GM21423 (cell line): ENCODE data around the gene HTRA3.

Source experiments
- ATAC-seq: cut with Tn5 transposase; IDR thresholded peaks from one replicate; pipeline ENCODE4 v1.9.1; 2021; ENCODE audit warnings: mild to moderate bottlenecking, moderate library complexity; ENCODE audit not compliant: unreplicated experiment

Gene HTRA3

DNA sequence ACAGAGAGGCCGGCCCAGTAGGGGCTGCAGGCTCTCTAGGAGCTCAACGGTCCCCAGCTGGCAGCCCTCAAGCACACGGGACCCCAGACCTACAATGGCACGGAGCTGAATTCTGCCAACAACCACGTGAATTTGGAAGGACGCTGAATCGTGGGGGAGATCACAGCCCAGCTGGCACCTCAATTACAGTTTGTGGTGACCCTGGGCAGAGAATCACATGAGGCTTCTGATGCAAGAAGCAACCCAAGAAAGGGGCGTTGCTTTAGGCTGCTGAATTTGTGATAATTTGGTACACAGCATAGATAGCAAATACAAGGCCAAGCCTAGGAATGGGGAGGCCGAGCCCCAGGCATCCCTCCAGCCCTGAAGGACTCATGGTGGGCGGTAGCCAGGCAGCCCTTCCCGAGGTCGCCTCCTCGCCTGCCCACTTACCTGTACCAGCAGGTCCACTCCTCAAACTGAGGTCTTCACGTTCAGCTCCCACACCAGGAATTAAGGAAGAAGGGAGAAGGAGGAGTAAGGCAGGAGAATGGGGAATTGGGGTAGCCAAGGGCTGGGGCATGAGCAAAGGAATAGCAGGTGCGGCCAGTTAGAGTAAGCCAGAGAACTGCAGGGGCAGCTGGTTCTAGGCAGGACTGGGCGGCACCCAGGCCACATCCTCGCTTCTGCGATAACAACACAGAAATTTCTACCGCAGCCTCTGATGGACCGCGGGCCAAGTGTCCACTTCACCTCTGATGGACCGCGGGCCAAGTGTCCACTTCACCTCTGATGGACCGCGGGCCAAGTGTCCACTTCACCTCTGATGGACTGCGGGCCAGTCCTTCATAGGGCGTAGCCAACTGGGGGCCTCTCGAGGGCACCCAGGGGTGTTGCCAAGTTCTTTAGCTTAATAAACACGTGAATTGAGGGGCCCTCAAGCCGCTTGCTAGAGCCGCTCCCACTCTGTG, 23.4 kb upstream of the HTRA3 start:
- ATAC-seq = no peak

DNA sequence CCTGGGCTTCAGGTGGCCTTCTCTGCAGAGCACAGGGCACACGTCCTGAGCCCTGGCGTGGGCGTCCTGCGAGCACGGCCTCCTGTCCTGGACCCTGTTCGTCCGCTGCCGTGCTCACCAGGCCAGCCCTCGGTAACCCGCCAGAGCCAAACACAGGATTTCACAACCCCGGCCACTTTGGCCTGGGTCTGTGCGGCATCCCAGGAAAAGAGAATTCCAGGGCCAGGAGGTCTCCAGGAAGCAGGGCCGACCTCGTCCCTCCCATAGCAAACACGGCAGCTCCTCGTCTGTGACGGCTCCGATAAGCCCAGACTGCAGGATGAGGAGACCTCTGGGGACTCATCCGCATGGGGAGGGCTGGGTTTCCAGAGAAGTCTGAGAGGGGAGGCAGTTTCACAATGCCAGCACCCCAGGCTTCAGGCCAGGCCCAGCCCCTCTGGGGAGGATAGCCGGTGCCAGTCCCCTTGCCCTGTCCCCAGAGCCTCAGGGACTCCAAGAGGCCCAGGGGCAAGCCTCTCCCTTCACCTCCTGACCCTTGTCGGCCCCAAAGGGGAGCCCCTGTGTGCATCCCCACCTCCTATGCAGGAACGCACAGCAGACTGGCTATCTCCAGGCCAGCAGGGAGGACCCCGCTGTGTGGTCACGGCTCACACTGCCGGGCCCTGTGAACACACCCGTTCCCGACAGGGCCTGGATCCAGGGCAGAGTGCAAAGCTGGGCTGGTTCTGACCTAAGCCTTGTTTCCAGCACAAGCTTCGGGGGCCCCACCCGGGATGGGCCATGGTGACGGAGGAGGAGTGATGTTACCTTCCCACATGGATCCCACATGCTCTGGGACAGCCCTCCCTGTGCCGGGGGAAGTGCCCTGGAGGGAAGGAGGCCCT, 22.3 kb upstream of the HTRA3 start:
- ATAC-seq = no peak

GRCh38 chr4:8248091-8248490, 21.5 kb upstream of the HTRA3 start:
- ATAC-seq = no peak

GRCh38 chr4:8250227-8250626, 19.3 kb upstream of the HTRA3 start:
- ATAC-seq = no peak

DNA sequence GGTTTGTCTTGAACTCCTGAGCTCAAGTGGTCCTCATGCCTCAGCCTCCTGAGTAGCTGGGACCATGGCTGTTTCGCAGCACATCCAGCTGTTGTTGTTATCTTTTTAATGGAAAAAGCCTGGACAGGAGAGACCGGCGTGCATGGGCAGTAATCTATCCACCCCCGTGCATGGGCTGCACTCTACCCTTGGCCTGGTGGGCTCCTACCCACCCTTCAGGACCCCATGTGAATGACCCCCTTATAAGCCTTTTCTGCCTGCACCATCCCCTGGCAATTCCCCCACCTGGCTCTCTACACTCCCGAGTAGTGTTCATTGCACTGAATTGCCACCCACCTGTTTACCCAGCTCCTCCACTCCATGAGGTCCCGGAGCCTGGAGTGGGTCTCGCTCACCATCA, 18.9 kb upstream of the HTRA3 start:
- ATAC-seq = no peak

- ATAC-seq = no peak
These were observed 18.3 kb upstream of the HTRA3 start for GRCh38 chr4:8251110-8251883.

GRCh38 chr4:8252301-8253173, 17.0 kb upstream of the HTRA3 start:
- no peak for ATAC-seq

DNA sequence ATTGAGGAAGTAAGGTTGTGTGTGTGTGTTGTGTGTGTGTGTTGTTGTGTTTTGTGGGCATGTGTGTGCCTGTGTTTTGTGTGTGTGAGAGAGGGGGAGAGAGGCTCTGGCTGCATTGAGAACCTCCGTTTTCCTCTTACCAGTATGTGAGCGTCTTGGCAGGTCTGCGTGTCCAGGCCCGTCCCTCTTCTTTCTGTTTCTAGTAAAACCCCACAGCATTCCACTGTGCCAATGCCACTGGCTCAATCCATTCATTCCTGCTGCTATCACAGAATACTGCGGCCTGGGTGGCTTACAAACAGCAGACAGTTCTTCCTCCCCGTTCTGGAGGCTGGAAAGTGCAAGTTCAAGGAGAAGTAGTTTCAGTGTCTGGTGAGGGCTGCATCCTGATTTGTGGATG, 15.5 kb upstream of the HTRA3 start:
- ATAC-seq = no peak

DNA sequence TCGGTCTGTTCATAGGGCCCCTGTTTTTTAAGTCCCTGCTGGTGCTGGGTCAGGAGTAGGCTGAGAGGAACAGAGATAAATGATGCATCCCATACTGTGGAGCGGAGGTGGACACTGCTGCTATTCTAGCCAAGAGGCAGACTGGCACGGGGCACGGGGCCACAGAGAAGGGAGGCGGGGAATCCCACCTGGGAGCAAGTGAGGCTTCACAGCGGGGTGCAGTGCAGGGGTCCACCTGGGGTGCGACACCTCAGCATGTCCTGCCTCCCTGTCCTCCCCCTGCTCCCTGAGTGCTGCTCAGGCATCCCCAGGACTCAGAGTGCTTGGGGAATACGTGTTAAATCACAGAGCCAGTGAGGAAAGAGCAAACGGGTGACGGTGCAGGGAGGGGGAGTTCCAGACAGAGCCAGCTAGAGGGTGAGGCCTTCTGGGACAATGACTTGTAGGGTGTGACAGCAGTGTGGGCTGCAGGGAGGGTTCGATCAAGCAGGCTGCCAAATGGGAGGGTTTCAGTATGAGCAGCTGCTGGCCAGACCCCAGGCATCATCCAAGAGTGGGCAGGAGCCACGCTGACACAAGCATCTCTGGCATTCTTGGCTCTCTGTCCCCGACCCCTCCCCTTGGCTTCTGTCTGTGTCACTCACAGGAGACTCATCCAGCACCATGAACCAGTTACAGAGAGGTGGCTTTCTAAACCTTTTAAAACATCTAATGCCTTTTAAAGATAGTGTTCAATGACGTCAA, 13.7 kb upstream of the HTRA3 start:
- no peak for ATAC-seq

DNA sequence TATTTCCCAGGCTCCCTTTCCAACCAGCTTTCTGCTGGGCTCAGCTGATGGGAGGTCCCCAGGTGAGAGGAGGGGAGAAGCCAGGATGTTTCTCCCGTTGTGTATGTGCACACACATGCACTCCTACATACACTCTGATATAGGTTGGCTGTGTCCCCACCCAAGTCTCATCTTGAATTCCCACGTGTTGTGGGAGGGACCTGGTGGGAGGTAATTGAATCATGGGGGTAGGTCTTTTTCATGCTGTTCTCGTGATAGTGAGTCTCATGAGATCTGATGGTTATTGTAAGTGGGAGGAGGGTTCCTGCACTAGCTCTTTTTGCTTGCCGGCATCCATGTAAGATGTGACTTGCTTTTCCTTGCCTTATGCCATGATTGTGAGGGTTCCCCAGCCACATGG, 11.7 kb upstream of the HTRA3 start:
- no peak for ATAC-seq

GRCh38 chr4:8258552-8259212, 10.9 kb upstream of the HTRA3 start:
- ATAC-seq = no peak

- ATAC-seq = no peak
These were observed 9.7 kb upstream of the HTRA3 start for GRCh38 chr4:8259743-8260430.

DNA sequence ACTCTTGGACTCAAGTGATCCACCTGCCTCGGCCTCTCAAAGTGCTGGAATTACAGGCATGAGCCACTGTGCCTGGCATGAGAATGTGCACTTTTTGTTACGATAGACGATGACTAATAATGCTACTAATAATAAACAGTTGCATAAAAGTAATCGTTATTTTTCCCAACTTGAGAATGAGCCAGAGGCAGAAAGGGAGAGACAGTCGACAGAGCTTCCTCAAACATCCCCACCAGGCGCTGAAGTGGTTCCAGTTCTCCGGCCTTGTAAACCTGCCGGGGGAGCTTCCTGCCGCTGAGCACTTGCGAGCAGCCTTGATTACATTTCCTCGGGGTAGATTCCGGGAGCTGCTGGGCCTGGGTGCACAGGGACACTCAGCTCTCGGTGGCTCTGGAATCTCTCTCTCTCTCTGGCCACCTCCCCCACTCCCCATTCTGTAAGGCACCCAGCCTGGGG, 8.9 kb upstream of the HTRA3 start:
- ATAC-seq = no peak

DNA sequence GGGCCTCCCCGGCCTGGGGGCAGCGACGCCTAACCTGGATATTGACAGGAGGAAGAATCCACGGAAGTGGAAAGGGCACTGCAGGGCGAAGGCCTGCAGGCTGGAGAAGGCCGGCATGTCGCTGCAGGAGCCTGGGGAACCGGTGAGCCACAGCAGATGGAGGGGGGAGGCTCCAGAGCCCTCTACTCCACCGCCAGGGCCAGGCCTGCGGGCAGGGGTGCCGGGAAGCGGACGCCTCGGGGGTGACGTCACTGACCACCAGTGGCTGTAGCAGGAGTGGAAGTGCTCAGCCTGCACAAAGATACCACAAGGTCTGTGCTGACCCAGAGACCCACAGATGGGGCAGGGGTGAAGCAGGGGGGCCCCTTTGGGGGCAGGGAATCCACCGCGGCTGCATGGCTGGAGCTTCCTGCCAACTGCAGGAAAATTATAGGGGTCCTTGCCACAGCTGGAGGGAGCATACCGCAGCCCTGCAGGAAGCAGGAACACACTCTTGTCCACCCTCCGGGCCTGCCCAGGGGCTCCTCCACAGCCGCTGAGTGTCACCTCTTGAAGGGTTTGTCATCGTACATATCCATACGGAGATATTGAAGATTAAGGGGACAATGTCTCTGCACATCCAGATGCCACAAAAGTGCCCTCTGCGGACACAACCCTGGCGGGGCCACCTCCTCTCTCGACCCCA, 7.6 kb upstream of the HTRA3 start:
- no peak for ATAC-seq

- no peak for ATAC-seq
These were observed 6.8 kb upstream of the HTRA3 start for GRCh38 chr4:8262637-8263322.

- ATAC-seq = no peak
These were observed 6.2 kb upstream of the HTRA3 start for GRCh38 chr4:8263397-8263796.

DNA sequence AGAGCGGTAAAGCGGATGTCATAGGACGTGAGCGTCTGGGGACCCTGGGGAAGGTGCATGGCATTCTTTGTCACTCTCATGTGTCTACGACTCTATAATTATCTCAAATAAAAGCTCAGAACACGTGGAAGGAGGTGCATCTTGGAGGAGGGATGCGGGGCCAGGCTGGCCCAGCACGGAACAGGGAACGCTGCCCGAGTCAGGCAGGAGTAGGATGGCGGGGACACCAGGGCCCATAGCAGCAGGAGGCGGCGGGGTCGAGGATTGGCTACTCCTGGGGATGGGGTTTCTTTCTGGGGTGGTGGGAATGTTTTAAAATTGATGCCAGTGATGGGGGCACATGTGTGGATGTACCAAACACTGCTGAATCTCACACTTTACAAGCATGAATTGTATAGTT, 5.4 kb upstream of the HTRA3 start:
- no peak for ATAC-seq
